DMS53 treated with DMSO at 0.1 percent for 48 hours (cell line): Measurements from ENCODE around the gene PSMC1.
"Not testable (repeated sequence)": the region's sequence is repeated elsewhere in the genome, so short reads cannot be mapped to it uniquely, and the experiment has no call there.

Experiments
- DNase-seq: peaks from one replicate; lab custom pipeline; 2025; ENCODE audit not compliant: unreplicated experiment; lab: John Stamatoyannopoulos, UW

PSMC1 gene

DNA sequence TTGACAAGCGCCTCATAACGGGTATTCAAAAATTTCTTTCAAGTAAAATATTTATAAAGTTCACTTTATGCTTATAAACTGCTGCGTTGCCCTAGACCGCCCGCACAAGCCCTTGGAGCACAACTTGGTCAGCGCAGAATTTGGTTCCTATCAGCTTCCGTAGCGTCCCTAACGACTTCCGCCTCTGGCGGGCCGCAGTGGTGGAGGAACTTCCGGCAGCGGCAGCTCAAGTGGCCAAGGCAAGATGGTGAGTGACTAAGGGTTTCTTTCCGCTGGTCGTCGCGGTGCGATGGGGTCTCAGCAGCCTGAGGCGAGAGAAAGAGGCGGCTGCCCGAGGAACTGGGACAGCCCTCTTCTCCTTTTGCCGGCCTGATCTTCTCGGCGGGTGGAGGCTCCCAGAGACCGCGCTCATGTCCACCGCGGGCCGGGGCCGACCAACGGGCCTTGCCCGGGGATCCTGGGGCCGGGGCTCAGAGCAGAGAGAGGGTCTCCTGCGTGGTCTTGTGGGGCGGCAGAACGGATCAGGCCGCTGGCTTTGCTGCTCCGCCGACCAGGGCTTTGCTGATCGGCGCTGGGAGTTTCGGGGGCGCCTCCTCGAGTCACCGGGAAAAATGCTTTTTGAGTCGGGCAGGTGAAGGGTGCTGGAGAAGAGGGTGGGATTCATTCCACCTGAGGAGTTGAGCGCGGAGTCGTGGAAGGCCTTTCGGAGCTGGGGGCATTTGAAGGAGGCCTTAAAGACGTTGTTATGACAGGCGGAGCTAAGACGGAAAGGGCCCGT lies at the start of gene PSMC1:
Gene PSMC1, plus strand, starts transcription at position 200 of the 778 bp plus-strand sequence. Its CDS starts 45 bp downstream, at position 245.
- peak; percentile 86 for DNase-seq

DNA sequence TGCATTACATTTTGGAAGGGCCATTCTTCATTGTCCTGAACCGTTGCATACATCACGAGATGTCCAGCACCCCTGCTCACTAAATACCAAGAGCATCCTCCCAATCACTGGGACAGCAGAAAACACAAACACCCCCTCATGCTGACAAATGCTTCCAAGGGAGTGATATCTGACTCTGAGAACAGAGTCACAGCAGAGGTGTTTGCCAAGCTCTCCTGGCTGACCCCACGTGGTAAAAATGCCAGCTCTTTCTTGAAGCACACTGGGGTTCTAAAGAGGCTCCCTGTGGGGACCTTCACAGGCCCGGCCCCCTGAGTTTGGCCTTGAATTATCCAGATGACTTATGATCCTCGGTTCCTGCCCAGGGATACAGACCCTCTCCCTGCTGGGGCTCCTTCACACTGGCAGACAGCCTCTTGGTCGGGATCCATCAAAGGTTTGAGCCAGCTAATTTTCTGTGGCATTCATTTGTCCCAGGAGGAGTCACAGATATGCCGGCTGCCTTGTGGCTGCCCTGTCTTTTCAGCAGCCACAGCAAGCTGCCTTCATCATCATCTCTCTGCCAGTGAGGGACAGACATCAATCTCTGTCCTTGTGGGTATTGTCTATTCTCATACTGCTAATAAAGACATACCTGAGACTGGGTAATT lies 43.1 kb upstream of the PSMC1 start:
- DNase-seq = no peak

DNA sequence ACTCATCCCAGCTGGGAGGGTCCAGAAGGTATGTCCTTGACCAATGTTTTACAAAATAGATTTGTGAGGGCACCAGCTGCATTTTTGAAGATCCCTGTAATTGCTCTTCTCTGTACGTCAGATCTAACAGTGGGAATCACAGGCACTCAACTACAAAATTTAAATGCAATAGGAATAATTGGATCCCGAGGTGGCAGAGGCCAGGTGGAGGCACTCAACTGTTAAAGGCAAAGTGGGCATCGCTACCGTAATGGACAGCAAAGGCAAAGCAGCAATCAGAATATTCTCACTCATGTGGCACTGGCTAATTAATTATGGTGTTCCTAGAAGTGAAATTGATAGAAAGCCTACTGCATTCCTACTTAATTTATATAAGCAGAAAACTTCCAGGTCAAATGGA lies 27.9 kb upstream of the PSMC1 start:
- no peak for DNase-seq

DNA sequence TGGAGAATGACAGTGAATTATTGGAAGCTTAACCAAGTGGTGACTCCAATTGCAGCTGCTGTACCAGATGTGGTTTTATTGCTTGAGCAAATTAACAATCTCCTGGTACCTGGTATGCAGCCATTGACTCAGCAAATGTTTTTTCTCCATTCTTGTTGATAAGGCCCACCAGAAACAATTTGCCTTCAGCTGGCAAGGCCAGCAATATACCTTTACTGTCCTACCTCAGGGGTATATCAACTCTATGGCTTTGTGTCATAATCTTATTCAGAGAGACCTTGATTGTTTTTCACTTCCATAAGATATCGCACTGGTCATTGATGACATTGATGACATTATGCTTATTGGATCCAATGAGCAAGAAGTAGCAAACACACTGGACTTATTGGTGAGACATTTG lies 26.4 kb upstream of the PSMC1 start:
- DNase-seq = not testable (repeated sequence)

DNA sequence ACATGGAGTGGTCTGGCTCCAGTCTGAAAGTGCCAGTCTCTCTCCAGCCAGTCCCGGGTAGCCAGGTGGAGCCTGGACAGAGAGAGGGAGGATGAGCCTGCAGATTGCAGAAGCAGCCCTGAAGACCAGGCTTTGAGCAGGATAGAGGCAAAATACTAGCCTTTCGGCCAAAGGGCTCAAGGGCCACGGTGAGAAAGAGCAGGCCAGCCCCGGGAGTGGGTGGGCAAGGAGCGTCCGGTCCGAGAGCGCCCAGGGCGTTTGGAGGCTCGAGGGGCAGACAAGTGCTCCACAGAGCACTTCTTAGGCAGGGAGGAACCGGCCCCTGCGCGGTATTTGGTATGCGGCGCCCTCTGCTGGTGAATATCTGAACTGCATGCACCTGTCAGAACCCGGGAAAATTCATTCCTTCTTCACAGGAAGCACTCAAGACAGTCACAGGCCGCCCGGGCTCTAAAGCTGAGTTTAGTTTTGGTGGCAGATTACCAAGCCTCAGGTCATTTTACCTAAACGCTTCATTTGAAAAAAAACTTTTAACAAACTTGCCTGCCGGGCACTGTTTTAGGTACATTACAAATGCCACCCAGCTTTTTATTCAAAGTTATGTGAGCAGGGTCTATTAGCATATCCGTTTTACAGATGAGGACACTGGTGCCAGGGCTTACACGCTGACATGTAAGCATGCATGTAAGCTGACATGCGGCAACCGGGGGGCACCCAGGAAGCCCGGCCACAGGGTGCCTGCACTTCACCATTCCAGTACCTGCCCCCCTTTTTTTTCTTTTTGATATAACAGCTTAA lies 21.0 kb upstream of the PSMC1 start:
- peak; percentile 45 for DNase-seq

DNA sequence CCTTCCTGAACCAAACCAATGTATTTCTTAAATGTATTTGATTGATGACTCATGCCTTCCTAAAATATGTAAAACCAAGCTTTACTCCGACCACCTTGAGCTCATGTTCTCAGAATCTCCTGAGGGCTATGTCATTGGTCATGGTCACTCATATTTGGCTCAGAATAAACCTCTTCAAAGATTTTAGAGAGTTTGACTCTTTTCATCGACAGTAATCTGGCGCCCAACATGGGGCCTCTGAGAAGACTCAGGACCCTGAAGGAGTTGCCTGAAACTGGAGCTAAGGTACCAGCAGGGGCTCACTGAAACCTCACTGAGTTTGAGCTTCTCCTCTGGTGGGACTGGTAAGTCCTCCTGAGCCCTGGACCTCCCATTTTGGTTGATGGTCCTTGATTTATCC lies 17.2 kb upstream of the PSMC1 start:
- no peak for DNase-seq

DNA sequence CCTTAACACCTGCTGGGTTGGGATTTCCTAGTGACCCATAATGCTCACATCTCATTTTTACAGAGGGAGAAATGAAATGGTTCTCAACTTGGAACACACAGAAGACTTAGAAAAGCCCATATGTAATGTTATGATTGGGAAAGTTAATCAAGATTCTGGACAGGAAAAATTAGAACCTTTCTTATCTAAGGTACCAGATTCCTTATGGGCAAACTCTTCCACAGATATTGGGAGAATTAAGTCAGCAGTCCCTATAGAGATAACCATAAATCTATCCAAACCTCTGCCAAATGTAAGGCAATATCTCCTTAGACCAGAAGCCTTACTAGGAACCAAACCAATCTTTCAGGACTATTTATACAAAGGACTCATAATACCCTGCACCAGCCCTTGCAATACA lies 13.9 kb upstream of the PSMC1 start:
- no peak for DNase-seq

DNA sequence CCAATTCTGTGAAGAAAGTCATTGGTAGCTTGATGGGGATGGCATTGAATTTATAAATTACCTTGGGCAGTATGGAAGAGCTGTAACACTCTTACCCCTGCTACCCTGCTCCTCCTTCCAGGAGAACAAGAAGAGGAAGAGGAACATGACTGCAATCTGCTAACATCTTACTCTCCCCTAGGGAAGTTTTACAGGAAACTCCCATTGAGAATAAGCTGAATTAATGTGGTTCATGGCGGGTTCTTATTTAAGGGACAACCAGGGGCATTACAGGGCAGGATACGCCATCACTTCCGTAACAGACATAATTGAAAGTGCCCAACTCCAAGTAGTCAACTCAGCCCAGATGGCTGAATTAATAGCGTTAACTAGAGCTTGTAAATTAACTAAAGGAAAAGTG lies 9.4 kb upstream of the PSMC1 start:
- DNase-seq = no peak

DNA sequence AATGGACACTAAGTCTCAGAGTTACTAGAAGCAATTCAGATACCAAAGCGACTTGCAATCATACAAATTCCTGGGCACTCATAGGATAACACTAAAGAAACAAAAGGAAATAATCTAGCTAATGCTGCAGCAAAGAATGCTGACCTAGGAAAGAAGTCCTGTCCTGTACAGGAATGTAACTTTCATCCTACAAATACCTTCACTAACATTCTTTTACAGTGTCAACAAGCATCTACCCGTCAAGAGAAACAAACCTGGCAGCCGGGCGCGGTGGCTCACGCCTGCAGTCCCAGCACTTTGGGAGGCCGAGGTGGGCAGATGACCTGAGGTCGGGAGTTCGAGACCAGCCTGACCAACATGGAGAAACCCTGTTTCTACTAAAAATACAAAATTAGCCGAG lies 8.9 kb upstream of the PSMC1 start:
- not testable (repeated sequence) for DNase-seq

DNA sequence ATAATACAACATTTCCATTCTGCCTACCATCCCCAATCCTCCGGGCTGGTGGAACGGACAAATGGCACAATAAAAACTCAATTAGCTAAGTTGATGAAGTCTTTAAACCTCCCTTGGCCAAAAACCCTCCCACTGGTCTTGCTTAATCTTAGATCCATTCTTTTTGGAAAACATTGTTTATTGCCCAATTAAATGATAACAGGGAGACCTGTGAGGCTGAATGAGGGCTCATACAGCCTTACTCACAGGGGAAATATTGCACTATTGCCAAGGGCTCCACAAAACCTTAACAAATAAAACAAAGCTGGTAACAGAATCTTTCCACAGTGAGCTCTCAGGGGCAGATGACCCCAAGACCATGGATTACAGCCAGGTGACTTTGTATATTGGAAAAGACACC lies 7.8 kb upstream of the PSMC1 start:
- DNase-seq = no peak

DNA sequence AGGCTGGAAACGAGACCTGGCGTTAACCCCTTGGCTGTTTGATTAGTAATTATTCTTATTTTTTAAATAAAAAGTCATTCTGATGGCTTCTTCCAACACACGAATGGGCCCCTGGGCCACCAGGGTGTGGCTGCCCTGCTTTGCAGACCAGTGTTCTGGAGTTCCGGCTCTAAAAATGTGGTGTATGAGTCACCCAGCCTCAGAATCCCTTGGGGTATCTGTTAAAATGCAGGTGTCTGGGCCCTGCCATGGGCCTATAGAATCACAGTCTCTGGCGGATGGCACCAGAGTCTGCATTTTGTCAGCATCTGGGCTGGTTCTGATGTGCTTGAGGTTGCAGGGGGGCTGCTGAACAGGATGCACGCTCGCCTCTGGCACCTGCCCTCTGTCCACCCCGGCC lies 2.5 kb upstream of the PSMC1 start:
- no peak for DNase-seq

DNA sequence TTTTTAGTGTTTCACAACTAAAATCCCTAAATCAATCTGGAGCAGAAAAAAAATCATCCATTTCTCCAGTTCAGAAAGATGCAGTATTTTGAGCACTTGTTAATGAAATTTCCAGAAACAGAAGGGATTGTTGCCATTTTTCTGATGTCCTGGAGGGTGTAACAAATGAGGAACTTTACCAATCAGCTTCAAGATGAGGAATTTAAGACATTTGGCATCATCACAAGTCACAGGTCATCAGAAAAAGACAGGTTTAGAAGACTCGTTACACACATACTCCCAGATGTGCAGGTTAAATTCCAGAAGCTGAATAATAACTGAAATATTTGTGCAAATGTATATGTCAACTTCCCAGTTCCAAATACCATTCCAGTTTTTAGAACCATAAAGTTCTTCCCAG lies 482 bp upstream of the PSMC1 start:
- no peak for DNase-seq

DNA sequence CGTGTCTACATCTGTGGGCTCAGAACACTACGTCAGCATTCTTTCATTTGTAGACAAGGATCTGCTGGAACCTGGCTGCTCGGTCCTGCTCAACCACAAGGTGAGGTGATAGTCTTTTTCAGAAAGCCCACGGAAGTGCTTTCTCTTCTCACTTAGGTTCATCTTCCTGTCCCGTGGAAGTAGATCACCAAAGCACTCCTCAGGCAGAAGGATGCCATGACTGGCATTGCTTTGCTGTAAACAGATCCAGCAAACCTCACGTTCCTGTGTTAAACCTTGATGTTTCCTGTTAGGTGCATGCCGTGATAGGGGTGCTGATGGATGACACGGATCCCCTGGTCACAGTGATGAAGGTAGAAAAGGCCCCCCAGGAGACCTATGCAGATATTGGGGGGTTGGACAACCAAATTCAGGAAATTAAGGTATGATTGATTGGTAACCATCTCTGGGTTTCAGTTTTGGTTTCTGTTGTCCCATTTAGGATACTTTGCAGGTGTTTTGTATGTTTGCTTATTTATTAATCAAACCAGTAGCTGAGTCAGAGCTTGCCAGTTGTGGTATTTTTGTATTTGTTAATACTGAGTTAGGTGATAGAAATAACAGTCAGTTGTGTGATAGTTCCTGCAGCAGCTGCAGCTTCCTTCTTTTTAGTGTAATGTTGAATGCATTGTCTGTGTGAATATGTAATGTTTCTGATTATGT lies 7.5 kb downstream of the PSMC1 start:
- DNase-seq = no peak

DNA sequence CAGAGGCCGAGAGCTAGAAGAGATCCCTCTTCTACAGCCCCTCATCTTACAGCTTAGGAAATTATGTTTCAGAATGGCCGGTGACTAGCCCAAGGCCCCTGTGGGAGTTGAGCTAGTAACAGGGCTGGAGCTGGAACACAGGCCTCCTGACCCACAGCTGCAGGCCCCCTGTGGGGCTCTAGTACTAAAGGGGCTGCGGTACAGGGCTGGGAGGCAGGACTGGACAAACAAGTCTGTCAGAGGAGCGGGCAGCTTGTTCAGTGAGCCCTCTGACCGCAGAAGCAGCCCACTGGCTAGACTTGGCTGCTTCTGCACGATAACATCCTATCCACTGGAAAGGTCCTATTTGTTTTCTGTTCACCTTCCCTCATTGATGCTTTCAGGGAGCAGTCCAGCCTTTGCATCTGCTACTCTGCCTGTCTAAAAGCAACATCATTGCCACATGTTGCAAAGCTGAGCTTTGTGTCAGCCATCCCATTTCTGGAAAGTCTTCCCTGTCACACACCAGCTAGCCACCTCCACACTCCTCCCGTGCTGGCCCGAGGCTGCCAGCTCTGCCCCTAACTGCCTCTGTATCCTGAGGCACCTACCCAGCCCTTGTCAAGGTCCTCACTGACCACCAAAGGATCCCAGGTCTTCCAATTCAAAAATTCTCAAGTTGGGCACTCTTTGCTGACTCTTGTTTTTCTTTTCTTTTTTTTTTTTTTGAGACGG lies 10.2 kb downstream of the PSMC1 start:
- DNase-seq = no peak

DNA sequence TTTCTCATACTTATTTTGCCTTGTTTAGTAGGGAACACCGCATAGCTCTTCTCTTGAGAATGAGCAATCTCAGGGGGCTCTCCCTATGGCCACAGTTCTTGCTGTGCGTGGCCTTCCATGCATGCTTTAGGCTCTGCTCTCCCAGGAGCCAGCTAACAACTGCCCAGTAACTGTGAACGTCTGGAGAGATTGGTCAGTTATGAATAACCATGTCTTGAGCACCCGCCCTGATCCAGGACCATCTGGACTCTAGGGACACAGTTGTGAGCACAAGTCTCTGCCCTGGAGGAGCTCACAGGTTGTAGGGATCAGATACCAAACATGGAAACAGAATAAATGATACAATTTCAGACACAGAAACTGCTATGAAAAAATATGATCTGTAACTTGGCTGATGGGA lies 12.1 kb downstream of the PSMC1 start:
- no peak for DNase-seq

DNA sequence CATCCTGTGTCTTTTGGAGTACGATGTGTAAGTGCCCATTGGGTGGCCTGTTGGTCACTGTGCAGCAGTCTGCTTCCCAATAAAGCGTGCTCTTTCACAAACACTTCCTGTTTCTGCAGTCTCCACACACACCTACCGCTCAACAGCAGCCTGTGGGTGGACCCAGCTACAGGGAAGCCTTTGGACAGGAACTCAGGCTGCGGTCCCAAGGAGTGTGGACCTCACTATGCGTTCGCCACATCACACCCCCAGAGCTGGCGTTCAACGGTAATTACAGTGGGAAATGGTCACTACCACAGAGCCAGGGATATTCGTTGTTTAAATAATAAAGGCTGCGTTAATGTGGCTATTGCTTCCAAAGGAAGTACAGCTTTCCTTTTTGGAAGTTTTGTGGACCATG lies 16.2 kb downstream of the PSMC1 start:
- DNase-seq = no peak

DNA sequence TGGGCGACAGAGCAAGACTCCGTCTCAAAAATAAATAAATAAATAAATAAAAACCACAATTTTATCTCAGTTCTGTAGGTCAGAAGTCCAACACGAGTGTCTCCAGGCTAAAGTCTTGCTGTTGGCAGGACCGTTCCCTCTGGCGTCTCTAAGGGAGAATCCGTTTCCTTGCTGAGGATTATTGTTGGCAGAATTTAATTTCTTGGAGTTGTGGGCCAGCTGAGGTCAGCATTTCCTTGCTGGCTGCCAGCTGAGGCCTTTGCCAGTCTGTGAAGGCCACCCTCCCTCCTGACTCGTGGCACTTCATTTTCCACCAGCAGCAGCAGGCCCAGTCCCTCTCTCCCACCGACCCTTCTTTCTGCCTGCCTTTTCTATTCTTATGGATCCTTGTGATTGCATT lies 17.2 kb downstream of the PSMC1 start:
- no peak for DNase-seq

DNA sequence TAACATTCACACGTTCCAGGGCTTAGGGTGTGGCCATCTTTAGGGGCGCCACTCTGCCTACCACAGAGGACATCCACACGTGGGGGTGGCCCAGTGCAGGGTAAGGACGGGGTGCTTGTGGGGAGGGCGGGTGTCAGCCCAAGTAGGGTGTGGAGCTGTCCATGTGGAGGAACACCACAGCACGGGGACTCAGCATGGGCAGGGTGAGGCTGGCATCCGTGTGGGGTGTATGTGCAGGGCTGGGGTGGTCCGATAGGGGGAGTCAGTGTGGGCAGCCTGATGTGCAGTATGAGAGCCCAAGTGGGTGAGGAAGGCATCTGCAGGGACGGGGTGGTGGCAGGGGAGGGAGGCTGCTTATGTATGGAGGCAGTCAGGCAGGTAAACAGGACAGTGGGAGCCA lies 17.7 kb downstream of the PSMC1 start:
- DNase-seq = no peak

DNA sequence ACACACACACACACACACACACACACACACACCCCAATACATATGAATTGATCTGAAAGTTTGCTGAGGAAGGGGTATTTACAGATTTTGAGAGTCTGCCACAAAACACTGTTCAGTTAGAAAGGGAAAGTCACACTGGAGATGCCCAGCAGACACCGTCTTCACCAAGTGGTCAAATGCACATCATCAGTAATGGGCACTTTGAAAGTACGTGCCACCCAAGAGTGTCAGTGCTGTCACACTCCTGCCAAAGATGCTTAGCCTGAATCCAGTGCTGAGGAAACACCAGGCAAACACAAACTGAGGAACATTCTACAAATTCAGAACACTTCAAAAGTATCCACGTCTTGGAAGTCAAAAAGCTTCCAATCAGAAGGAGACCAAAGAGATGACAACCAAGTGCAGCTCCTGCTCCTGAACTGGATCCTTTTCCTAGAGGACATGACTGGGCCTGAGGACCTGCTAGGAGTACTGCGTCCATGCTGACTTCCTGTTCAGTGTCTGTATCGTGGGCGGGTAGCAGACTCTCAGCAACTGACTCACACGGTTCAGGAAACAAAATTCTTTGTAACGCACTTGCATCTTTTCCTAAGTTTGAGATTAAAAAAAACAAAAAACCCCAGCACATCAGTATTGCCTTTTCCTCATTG lies 18.6 kb downstream of the PSMC1 start:
- DNase-seq = no peak

DNA sequence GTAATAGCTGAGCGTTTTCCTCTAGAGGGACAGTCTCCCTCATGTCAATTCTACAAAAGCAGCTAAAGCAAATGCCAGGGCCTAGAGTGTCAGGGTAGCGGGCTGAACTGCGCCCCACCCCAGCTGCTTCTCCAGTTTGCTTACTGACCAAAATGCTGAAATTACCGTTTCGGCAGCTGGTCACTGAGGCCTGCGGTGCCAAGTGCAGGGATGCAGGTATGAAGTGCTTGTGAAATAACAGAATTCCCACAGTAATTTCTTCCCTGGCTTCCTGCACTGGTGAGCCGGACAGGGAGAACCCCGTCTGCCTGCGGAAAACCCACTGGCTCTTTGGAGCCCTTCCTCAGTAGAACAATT lies 19.1 kb downstream of the PSMC1 start:
- DNase-seq = no peak
